Stromal cell of bone marrow (primary cell): ENCODE results near the gene AMBRA1.

Experiments used
- DNase-seq: peaks from one replicate; pipeline ENCODE4 v3.0.0-alpha.2; 2012; ENCODE audit warnings: low read depth

AMBRA1 gene

DNA sequence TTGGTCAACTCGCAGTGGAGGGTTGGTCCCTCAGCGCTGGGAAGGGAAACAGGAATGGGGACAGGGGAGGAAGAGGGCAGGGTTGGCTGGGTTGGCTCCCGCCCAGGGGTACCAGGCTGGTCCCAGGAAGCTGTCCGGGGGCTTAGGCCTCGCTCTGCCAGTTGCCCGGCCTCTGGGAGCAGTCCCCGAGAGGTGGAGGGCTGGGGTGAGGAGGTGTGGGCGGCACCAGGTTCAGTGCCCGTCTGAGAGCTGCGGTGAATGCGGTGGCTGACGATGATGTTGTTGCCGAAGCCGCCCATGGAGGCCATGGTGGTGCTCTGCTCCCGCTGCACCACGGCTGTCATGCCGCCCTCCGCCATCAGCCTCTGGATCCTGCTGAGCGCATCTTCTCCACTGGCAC is 196.3 kb downstream of the AMBRA1 start:
- no peak for DNase-seq

DNA sequence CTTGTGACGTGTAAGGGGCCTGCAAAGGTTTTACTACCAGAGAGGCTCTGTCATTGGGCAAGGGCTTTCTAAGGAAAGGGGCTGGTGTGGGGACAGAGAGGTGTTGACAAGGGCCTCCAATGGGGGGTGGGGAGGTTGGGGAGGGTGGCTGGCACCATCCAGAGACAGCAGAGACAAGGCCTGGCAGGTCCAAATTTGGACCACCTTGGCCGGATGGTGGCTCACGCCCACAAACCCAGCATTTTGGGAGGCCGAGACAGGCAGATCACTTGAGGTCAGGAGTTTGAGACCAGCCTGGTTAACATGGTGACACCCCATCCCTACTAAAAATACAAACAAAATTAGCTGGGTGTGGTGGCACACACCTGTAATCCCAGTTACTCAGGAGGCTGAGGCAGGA is 200.1 kb downstream of the AMBRA1 start:
- no peak for DNase-seq

DNA sequence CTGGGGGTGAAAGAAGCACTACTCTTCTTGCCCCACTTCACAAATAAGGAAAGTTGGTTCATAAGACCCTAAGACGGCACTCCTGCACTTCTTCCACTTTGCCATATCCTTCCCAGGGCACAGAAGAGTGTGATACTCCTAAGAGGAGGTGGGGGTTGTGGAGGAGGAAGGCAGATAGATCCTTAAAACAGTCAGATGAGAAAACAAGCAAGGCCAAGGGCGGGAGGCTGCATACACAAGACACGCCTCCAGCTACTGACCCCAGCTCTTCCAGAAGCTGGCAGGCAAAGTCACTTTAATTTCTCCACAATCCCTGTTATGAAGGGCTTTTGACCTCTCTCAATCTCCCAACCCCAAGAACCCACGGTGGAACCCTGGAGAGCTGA is 200.6 kb downstream of the AMBRA1 start:
- DNase-seq, result no peak

GRCh38 chr11:46392421-46393230 is 201.2 kb downstream of the AMBRA1 start:
- peak; percentile 54 for DNase-seq

DNA sequence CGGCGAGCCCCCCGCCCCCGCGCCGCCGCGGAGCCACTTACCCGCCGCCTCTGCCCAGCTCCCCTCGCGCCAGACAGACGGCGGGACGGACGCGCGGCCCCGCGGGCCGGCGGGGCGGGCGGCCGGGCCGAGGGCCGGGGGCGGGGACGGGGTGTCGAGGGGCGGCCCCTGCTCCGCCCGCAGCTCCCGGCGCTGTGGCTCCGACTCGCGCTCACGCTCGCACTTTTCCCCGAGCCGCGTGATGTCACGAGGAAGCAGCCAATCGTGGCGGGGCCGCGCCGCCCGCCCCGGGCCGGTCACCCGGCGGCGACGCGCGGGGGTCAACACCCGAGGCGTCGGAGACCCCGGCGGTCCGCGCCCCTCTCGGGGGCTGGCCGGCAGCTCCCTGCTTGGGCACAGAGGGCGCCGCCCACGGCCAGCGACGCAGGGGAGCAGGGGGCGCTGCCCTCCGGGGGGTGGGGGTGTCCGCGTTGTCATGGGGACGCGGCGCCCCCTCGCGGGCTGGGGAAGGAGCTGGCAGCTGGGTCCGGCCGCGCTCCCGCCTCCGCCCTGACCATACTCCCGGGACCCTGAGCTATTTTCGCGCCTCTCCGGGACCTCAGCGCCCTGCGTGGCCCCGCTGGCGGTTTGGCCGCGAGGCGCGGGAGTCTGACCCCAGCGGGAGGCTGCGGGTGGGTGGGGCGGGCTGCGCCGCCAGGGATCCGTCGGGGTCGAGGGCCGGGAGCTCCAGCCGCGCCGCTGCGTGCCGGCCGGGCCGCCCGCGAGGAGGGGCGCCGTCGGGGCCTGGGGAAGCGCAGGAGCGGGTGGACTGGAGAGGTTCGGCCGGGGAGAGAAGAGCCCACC is 202.0 kb downstream of the AMBRA1 start, which contains the start of gene CHRM4:
Gene CHRM4 (minus strand): TSS at position 199 of the 843 bp plus-strand sequence. CDS start 5,219 bp downstream, outside the sequence.
- no peak for DNase-seq

DNA sequence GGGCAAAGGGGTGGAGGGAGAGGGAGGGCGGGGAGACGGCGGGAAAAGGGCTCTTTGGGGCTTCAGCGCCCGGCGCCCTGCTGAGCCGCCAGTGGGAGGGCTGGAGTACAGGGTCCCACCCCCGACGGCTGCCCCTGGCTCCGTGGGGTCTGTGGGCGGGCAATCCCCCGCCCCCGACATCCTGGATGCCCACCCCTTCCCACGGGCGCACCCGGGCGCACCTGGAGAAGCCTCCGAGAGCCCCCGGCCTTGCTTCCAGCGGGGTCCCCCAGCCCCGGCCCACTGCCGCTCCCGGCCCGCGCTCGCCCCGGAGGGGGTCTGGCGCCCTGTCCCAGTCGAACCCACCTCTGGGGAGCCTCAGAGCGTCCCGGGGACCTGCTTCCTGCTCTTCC is 202.6 kb downstream of the AMBRA1 start:
- no peak for DNase-seq

DNA sequence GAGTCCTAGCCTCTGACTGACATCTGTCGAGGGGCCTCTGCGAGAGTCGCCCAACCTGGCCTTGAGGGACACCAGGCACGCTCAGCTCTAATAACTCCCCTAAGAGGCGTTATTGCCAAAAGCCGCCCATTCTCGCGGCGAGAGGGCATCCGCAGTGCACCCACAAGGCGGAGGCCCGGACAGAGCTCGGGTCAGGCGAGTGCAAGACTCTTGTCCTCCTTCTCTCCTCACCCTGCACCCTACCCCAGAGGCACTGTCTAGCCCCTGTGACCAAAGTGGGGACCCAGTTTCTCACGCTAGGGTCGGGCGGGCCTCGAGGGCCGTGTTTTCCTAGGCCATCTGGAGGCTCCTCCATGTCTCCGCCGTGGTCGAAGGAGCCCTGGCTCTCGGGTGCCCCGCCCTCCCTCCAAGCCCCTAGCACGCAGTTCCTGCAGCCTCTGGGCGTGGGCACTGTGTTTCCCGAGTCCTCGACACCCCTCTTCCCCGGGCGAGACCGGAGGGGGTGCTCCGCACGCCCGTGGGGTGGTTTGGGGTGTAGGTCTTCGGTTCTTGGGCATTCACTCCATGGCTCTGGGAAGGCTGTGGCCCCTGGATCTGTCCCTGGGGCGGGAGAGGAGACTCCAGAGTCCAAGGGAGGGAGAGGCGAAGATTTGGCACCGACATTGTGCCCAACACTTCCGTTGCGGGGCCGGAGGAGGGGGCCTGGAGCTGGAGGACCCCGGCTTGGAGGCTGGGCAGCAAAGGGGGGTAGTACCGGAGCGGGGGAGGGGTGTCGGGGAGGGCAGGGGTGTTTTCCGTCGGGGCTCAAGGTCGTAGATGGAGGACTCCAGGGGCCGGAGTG is 203.3 kb downstream of the AMBRA1 start:
- DNase-seq, result no peak

- no peak for DNase-seq
These were observed 204.1 kb downstream of the AMBRA1 start for GRCh38 chr11:46389450-46390330.

DNA sequence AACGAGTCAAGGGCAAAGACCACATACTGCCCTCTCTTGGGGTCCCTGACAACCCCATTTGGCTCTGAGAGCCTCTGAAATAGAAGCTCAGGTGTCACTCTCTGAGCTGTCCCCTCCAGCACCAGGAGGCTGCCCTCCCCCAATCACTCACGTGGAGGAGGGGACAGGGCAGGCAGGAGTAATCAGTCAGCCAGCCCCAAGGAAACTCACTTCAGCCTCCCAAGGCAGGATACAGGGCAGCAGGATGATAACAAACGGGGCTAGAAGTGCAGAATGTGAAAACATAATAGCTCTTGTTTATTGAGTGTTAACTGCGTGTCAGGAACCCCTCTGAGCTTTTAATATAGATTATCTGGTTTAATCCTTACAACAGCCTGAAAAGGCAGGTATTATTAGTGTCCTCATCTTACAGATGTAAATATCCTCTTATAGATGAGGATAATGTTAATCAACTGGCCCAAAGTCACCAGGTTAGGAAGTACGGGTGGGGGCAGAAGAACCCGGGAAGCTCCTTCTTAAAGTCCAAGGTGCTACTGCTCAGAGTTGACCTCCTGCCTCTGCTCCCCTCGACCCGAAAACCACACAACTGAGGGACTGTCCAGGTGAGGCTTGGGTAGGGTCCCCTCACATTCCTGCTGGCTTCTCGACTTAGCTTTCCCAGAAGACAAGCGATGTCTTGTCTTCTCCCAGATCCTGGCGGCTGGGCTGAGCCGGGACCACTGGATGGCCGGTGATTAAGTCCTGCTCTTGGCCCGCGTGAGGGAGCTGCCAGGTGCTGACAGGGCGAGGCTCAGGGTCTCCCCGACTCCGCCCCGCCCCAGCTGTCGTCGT is 205.0 kb downstream of the AMBRA1 start:
- DNase-seq, result no peak

DNA sequence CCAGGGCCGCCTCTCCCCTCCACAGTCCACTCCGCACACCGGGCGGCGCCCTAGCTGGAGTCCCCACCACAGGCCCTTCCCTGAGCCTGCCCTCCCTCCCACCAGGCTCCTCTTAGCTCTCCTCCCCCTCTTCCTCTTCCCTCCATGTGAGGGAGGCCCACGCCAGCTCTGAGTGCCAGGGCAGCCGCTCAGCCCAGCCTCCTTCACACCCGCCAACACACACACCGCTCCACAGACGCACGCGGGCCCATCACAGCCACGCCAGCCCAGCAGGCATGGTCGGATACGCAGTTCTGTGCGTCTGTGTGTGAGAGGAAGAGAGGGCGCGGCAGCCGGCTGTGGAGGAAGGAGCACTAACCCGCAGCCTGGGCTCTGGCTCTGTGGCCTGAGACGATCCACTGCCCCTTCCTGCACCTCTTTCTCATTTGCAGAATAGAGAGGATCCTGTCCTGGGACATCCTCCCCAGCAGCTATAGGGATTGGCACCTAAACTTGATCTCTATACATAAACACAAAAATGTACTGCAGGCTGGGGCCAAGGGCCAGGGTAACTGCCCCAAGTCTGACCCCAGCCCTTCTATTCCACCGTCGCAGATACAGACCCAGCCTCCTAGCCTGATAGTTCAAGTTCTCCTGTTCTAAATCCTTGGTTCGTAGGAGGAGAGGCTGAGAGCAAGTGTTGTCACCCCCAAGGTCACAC is 205.8 kb downstream of the AMBRA1 start:
- no peak for DNase-seq

GRCh38 chr11:46387456-46387855 is 206.4 kb downstream of the AMBRA1 start:
- DNase-seq, result no peak

- DNase-seq, result no peak
These were observed 207.1 kb downstream of the AMBRA1 start for GRCh38 chr11:46386674-46387073.

- no peak for DNase-seq
These were observed 207.7 kb downstream of the AMBRA1 start for GRCh38 chr11:46386005-46386578.

- no peak for DNase-seq
These were observed 208.4 kb downstream of the AMBRA1 start for GRCh38 chr11:46385169-46386004.

DNA sequence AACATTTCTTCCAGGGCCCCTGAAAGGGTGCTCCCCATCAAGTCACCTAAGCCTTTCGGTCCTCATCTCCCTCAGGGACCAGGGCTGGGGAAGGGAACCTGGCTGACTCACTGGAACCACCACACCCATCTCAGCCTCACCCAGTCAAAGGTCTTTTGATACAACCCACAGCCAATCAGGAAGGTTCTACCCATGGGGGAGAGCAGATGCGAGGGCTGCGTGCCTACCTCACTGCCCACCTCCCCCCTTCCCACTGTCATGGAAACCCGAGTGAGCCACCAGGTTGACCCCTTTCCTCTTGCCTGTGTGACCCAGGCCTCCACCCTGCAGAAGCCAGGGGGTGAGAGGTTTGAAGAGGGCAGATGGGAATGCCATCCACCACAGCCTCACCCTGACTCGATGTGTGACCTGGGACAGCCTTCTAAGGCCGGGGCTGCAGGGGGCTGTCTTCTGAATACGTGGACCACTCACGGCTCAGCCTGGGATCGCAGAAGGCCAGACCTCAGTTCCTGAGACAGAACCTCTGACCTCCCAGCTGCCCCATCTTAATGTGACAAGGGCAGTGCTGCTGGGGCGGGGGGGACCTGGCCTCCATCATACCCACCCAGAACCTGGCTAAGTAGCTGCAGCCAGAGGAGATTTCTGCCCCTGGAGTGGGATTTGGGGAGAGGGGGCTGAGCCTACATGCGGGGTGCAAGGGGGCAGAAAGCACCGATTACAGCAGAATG is 209.7 kb downstream of the AMBRA1 start:
- no peak for DNase-seq

- DNase-seq, result no peak
These were observed 210.4 kb downstream of the AMBRA1 start for GRCh38 chr11:46383404-46383758.

DNA sequence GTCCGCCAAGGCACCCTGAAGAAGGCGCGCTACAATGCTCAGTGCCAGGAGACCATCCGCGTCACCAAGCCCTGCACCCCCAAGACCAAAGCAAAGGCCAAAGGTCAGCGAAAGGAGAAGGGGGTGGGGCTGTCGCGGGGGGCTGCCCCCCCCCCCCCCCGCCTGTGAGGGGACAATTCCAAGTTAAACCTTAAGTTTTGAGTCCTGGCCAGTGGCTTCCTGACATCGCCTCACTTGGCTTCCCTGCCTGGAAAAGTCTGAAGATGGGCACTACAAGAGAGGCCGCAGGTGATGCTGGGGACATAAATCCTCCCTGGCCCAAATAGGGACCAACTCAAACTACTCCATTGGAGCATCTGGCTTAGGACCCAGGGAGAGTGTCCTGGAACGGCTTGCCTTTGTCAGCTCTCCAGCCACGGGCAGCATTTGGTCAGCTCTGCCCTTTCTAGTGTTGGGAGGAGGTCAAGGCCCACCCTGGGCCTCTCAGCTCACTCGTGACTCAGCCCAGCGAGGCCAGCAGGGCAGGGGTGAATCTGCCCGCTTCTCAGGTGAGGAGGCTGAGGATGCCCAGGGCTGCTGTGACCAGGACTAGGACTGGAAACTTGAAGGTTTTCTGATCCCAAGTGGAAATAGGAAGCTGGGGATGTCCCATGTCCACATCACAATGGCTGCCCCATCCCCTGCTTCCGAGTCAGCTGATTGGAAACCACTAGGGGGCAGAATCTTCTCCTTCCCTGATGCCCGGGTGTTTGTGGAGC is 211.0 kb downstream of the AMBRA1 start:
- DNase-seq, result no peak
